HG02852 (cell line): Measurements from ENCODE around the gene BTLA.
"Not testable (repeated sequence)": the region's sequence is repeated elsewhere in the genome, so short reads cannot be mapped to it uniquely, and the experiment has no call there.

Experiments used
- ATAC-seq: cut with Tn5 transposase; IDR thresholded peaks from one replicate; pipeline ENCODE4 v1.9.1; 2021; ENCODE audit warnings: mild to moderate bottlenecking, moderate library complexity; ENCODE audit not compliant: unreplicated experiment

The BTLA gene

DNA sequence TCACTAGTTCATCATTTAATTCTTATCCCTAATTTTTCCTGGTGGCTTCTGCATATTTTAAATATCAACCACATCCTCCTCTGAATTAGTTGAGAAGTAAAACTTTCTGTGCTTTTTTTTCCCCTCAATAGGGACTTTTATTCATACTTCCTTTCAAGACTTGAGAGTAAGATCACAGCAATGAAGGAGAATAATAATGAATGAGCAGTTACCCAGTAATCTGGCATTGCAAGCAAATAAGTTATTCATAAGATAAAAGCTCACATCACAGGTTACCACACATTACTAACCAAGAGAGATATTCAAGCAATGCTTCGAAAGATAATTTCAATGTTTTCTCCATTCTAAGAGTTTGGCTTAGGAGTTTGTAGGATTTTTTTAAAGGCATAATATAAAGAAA, 50.3 kb downstream of the BTLA start:
- no peak for ATAC-seq

DNA sequence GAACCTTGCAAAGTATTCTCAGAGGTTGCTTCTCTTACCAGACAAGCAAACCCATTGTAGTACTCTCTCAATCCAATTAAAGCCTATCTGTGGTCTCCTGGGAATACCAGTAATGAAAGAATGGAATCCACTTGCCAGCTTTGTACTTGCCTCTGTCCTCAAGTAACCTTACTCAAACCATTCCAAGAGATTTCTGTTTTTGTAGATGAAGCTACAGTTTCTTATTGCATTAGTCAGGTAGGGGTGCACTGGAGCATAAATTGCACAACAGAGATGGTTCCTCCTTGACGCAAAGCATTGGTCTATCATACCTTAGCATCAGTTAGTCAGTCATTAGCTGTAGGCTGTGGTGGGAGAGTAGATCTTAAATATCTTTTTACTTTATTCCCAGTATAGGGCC, 52.9 kb downstream of the BTLA start:
- no peak for ATAC-seq

DNA sequence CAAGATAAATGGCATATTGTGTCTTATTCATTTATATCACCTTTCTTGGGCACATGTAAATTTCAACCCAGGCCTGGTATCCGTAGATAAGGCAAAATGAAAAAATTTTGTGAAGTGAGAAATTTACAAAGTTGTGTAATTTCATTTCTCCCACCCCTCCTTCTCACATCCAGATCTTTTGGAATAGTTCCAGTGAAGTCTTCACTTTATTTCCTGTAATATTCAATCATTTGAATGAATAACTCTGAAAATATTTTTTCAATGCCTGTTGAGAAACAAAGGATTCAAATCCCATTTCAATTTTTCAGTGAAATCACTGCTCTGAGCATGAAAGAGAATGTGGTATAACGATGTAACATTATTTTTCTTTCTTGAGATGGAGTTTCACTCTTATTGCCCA, 53.4 kb downstream of the BTLA start:
- ATAC-seq, result no peak

- no peak for ATAC-seq
Observed at GRCh38 chr3:112437146-112438022, 61.9 kb downstream of the BTLA start.

GRCh38 chr3:112429960-112430359, 69.3 kb downstream of the BTLA start:
- ATAC-seq, result no peak

- no peak for ATAC-seq
Observed at GRCh38 chr3:112427123-112427522, 72.1 kb downstream of the BTLA start.

DNA sequence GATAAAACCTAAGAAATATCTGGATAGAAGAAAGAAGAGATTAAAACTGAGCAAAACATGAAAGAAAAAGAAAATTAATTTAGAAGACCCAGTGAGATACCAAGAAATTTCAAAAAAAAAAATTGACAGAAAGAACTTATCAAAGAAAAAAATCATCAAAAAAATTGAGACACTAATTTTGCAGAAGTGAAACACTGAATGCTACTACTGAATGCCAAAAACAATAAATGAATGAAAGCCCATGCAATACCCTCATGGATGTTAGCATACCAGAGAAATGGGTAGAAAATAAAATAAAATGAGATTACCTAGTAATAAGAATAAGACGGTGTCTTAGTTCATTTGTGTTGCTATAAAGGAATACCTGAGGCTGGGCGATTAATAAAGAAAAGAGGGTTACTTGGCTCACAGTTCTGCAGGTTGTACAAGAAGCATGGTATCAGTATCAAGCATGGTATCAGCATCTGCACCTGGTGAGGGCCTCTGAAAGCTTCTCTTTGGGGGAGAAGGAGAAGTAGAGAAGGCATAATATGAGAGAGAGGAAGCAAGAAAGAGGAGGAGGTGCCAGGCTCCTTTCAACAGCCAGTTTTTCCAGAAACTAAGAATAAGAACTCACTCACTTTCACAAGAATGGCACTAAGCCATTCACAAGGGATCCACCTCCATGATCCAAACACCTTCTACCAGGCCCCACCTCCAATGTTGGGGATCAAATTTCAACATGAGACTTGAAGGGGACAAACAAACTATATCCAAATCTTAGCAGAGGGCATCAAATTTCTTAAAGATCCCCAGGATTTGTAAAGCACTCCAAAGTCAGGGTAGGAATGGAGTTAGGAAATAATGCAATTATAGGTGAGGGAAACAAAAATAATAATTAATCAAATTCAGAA, 73.2 kb downstream of the BTLA start:
- ATAC-seq, result no peak

- ATAC-seq, result no peak
Observed at GRCh38 chr3:112425382-112425781, 73.9 kb downstream of the BTLA start.

DNA sequence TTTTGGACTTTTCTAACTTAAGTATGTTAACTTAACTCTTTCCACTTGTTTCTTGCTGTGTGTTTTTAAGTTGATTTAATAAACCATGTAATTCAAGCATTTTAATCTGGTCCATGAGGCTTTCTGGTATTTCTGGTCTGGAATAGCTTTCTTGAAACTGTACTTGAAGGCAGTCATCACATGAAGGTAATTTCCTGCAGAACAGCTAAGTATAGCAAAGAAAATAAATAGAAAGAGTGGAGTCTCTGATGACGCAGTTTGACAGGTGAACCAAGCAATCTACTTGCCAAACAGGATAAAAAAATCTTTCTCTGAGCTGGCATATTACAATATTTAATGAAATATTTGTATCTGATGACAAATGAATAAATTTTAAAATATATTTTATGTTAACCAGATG, 74.9 kb downstream of the BTLA start:
- no peak for ATAC-seq

- ATAC-seq, result not testable (repeated sequence)
Observed at GRCh38 chr3:112422921-112423320, 76.4 kb downstream of the BTLA start.

- ATAC-seq, result not testable (repeated sequence)
Observed at GRCh38 chr3:112418526-112418925, 80.7 kb downstream of the BTLA start.

DNA sequence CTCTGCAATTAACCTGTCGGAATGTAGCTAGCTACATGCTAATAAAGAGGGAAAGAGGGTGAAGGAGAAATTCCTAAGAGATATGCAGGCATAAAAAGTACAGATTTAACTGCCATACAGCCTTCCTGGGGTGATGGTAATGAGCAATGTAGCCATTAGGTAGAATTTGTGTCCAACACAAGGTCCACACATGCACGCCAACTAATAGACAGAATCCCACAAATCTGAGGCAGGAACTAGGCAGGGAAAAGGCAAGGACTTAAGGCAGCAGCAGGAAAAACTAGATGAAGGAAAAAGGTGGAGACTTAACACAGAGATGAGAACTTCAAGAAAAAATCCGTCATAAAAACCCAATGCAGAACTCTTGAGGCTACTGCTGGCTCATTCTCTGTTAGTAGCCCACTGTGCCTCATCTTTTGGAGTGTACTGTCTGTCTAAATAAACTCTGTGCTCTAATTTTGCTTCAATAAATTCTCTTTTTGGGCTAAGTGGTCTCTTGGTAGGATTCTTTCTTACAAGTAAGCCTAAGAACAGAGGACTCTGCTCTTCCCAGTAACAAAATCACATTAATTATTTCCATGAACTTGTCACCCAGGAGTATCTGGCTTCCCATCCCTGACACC, 81.5 kb downstream of the BTLA start:
- ATAC-seq, result no peak

- no peak for ATAC-seq
Observed at GRCh38 chr3:112416391-112417212, 82.7 kb downstream of the BTLA start.

DNA sequence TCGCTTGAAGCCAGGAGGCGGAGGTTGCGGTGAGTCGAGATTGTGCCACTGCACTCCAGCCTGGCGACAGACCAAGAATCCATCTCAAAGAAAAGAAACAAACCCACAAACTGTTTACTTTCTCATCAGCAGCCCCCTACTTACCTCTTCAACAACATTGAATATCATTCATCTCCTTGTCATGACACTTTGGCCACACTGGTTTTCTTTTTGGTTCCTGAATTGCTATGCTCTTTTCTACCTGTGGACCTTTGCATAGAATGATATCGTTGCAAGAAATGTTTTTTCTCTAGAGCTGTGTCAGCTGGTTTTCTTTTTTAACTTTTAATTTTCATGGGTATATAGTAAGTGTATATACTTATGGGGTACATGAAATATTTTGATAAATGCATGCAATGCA, 83.9 kb downstream of the BTLA start:
- no peak for ATAC-seq
